ENCODE measurements around the gene FNDC3B. TPM values are rescaled to one million over a fixed set of nuclear protein-coding genes. Genes with fewer than 3 reads are reported as not detected.

The FNDC3B gene
- total RNA-seq, 1 donor from 2014 or later = 24.7 TPM

DNA sequence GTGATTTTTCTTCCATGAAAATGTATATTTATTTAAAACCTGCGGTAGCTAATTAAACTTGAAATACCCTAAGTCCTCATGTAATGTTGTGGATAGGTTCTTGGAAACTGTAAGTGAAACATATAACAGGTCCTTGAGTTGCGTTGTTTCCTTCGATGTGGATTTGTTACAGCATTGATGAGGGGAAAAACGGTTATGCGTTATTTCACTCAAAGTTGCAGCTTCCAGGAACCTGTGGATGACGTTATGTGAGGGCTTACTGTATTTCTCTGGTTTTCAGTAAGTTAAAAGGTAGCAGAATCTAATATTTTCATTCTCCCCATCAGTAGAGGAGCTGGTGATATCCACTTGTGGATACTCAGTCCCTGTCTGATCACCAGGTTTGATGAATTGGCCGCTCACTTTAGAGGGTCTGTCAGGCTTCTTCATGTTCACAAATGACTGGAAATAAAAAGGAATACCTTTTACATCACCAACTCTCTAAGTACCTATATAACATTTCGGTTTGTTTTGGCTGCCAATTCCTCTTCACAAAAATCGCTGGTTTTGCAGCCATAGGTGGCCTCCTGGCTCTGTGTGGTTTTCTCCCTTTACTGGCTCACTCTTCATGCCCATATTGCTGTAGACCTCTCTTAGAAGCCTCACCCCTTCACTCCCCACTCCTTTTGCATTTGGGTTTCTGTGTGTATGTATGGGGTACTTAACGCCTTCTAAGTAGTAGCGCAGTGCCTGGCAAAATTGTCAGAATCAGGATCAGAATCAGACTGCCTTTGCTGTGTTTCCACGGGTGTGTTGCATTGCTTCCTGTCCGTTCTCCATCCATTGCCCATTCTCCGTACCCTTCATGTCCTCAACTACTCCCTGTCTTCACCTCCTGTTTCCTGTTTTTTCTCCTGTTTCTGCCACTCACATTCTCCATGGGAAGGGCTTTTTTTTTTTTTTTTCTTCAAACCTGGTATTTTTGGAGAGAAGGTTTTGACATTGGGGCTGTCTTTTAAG is 112.6 kb downstream of the FNDC3B start:
- Mint-ChIP-seq H3K27me3 (ENCODE audit: low read depth) (no peaks in the 10 kb centered on the region), H3K4me1 (ENCODE audit: low read depth) (peaks cover 32% of the 10 kb centered on the region), H3K9me3 (no peaks in the 10 kb centered on the region), H3K36me3 (ENCODE audit: low read depth) (no peaks in the 10 kb centered on the region), H3K4me3 (ENCODE audit: low read depth) (no peak overlapping the region), H3K27ac (no peak overlapping the region)
- intact Hi-C loops (cut with micrococcal nuclease) = loop anchor here (2.0 kb wide), 1 partner anchor 13 kb away; no protein-coding TSS in a partner anchor
- no peak for DNase-seq (ENCODE audit: low spot score)

DNA sequence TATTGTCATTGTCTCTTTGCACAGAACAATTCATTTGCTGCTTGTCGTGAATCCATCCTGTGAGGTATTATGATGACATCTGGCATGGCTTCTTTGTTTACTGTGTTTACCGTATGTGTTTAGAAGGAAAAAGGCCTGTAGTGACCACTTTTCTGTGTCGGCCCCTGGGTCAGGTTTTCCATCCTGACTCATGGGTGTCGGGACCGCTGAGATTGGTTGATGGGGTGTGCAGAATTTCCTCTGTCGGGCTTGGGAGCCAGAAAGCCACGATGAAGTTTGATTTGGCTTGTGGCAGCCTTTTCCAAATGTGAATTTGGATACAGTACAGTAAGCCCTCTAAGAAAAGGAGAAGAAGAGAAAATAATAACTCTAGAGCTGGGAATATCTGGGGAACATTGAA is 113.5 kb downstream of the FNDC3B start:
- intact Hi-C loops (cut with micrococcal nuclease) = loop anchor here (2.0 kb wide), 1 partner anchor 14 kb away; no protein-coding TSS in a partner anchor
- peak overlapping the region; percentile 61 for H3K27ac Mint-ChIP-seq
- no peaks in the 10 kb centered on the region for H3K9me3 Mint-ChIP-seq

DNA sequence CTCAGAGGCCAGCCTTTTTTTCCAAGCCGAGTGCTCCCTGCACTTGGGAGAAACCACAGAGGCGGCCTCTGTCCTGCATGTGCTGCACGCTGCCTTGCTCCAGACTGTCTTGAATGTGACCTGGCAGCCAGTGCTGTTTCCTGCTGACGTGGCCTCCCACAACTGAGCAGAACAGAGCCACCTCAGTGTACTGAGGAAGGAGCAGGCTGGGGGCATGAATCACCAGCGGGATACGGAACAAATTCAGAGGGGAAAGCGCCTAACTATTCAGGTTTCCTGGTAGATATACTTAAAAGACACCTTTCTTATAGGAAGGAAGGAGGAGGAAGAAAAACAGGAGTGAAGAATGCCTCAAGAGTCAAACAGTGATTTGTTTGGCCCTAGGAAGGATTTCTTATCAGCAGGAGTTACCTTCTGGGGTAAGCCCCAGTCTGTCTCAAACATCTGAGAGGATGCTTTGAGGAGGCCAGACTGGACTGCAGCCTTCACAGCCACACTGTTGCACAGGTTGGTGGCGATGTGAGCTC is 114.0 kb downstream of the FNDC3B start:
- H3K27me3 Mint-ChIP-seq (ENCODE audit: low read depth) = no peaks in the 10 kb centered on the region
- H3K4me1 Mint-ChIP-seq (ENCODE audit: low read depth) = peaks cover 25% of the 10 kb centered on the region
- no peaks in the 10 kb centered on the region for H3K36me3 Mint-ChIP-seq (ENCODE audit: low read depth)
- no peaks in the 10 kb centered on the region for H3K9me3 Mint-ChIP-seq
- no peak overlapping the region for H3K4me3 Mint-ChIP-seq (ENCODE audit: low read depth)
- intact Hi-C loops (cut with micrococcal nuclease) = loop anchor here (2.0 kb wide), 1 partner anchor 15 kb away; no protein-coding TSS in a partner anchor
- no peak for DNase-seq (ENCODE audit: low spot score)
- H3K27ac Mint-ChIP-seq = peak overlapping the region; percentile 61

More for the DNA sequence above, 113.5 kb downstream of the FNDC3B start:
- Mint-ChIP-seq H3K4me3 (ENCODE audit: low read depth) (no peak overlapping the region), H3K27me3 (ENCODE audit: low read depth) (no peaks in the 10 kb centered on the region), H3K4me1 (ENCODE audit: low read depth) (peaks cover 28% of the 10 kb centered on the region), H3K36me3 (ENCODE audit: low read depth) (no peaks in the 10 kb centered on the region)
- DNase-seq (ENCODE audit: low spot score) = no peak

DNA sequence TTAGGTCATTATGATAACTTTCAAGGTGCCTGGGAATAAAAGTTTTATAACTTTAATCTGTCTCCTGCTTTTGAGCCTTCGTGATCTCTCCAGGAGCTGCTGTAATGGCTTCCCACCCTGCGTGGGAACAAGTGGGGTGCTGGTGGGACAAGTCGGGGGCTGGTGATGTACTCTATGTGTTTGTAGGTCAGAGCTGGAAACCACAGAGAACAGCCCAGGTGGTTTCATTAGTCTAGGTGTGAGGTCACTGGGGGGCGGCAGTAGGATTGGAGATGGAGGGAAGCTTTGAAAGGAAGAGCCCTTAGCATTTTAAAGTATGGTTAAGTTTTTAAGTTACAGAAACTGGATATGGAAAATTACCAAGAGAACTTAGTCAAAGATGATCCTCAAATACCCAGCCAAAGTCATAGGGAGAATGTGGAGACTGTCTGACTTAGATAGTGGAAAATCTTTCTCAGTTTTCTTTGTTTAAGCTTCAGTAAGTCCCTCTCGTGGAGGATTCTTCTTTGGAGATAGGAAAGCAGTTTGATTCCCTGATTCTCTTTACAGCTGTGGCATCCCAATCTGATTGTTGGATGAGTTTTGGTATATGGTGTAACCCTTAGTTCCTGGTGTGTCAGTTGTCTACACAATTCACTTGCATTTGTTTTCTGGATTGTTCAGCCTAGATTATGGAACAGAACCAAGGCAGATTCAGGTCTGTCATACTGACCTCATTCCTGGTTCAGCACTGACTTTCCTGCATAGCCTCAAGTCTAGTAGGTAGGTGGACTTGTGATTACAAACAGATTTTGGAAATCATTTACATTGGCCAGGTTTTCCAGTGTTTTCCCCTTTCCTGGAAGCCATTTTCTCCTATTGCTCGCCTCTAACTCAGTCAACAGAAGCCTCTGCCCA is 115.6 kb downstream of the FNDC3B start:
- Mint-ChIP-seq H3K27ac (no peak overlapping the region), H3K36me3 (ENCODE audit: low read depth) (no peaks in the 10 kb centered on the region), H3K27me3 (ENCODE audit: low read depth) (no peaks in the 10 kb centered on the region), H3K4me3 (ENCODE audit: low read depth) (no peak overlapping the region), H3K9me3 (no peaks in the 10 kb centered on the region), H3K4me1 (ENCODE audit: low read depth) (peaks cover 19% of the 10 kb centered on the region)
- no peak for DNase-seq (ENCODE audit: low spot score)
- intact Hi-C loops (cut with micrococcal nuclease) = no loop called here

DNA sequence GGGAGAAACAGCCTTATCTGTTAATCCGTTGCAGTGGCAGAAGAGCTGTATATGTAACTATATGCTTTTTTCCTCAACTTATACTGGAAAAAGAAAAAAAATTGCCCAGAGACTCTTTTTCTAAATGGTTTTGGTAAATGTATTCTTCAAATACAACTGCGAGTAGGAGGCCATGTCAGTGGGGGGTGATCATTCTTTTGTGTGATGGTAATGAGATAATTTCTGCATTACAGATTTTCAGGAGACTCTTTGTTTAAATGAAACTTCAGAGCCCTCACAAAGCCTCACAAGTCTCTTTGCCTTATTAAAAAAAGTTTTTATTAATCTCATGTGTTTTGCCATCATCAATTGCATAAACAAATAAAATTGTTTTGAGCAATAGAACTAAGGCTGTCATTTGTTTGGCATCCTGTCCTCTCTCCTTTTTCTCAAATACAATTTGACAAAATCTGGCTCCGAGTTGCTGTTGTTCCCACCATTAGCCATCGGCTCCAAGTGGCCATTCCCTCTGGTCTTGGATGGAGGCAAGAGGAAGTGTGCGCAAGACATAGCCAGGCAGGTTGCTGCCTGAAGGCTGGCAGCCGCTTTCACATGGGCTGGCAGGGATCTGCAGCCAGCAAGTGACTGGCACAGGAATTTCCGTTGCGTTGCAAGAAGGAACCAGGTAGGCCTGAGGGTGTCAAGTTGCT is 116.7 kb downstream of the FNDC3B start:
- Mint-ChIP-seq H3K27ac (no peak overlapping the region), H3K4me3 (ENCODE audit: low read depth) (no peak overlapping the region), H3K27me3 (ENCODE audit: low read depth) (no peaks in the 10 kb centered on the region), H3K36me3 (ENCODE audit: low read depth) (no peaks in the 10 kb centered on the region), H3K9me3 (no peaks in the 10 kb centered on the region), H3K4me1 (ENCODE audit: low read depth) (peaks cover 22% of the 10 kb centered on the region)
- DNase-seq (ENCODE audit: low spot score) = no peak
- intact Hi-C loops (cut with micrococcal nuclease) = no loop called here

DNA sequence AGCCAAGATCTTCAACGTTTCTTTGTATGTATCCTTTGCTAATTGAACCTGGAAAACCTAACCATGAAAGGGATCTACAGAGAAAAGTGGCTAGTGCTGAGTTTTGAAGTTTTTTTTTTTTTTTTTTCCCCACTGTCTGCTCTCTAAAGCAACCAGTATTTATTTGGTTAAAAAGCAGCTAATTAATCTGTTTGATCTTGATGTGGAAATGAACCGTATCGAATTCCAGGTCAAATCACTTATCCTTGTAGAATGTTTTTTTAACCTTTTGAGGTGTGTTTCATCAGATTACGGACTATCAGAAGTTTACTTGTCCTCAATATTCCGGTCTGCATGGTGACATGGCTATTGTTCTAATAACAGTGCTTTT is 117.2 kb downstream of the FNDC3B start:
- no peak overlapping the region for H3K27ac Mint-ChIP-seq
- intact Hi-C loops (cut with micrococcal nuclease) = no loop called here
- H3K36me3 Mint-ChIP-seq (ENCODE audit: low read depth) = no peaks in the 10 kb centered on the region
- no peak for DNase-seq (ENCODE audit: low spot score)
- no peaks in the 10 kb centered on the region for H3K27me3 Mint-ChIP-seq (ENCODE audit: low read depth)
- peaks cover 22% of the 10 kb centered on the region for H3K4me1 Mint-ChIP-seq (ENCODE audit: low read depth)
- no peak overlapping the region for H3K4me3 Mint-ChIP-seq (ENCODE audit: low read depth)
- no peaks in the 10 kb centered on the region for H3K9me3 Mint-ChIP-seq

DNA sequence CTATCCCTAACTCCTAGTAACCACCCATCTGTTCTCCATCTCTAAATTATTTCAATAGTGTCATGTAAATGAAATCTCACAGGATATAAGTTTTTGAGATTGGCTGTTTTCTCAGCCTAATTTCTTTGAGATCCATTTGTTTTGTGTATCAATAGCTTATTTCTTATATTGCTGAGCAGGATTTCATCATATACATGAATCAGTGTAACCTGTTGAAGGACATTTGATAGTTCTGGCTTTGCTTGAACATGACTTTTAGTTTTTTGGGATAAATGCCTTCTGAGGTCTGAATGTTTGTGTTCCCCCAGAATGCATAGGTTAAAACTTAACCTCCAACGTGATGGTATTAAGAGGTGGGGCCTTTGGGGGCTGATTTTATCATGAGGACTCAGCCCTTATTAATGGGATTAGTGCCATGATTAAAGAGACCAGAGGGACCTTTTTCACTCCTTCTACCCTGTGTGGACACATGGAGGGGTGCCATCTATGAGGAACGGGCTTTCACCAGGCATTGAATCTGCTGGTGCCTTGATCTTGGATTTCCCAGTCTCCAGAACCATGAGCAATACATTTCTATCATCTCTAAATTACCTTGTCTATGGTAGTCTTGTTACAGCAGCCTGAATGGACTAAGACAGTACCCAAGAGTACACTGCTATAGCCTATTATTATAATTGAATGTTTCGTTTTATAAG is 118.3 kb downstream of the FNDC3B start:
- Mint-ChIP-seq H3K27me3 (ENCODE audit: low read depth) (no peaks in the 10 kb centered on the region), H3K27ac (no peak overlapping the region), H3K9me3 (no peaks in the 10 kb centered on the region), H3K4me3 (ENCODE audit: low read depth) (no peak overlapping the region), H3K36me3 (ENCODE audit: low read depth) (no peaks in the 10 kb centered on the region), H3K4me1 (ENCODE audit: low read depth) (peaks cover 21% of the 10 kb centered on the region)
- no peak for DNase-seq (ENCODE audit: low spot score)
- intact Hi-C loops (cut with micrococcal nuclease) = no loop called here

DNA sequence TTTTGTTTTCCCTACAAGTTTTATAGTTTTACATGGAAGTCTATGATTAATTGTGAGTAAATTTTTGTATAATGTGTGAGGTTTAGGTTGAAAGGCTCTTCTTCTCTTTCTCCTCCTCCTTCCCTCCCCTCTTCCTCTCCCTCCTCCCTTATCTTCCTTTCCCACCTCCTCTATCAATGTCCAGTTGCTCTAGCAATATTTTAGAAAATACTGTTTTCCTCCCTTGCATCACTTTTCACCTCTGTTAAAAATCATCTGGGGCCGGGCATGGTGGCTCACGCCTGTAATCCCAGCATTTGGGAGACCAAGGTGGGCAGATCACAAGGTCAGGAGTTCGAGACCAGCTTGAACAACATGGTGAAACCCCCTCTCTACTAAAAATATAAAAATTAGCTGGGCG is 119.4 kb downstream of the FNDC3B start:
- H3K36me3 Mint-ChIP-seq (ENCODE audit: low read depth) = no peaks in the 10 kb centered on the region
- no peak for DNase-seq (ENCODE audit: low spot score)
- no peak overlapping the region for H3K4me3 Mint-ChIP-seq (ENCODE audit: low read depth)
- intact Hi-C loops (cut with micrococcal nuclease) = no loop called here
- H3K4me1 Mint-ChIP-seq (ENCODE audit: low read depth) = peaks cover 11% of the 10 kb centered on the region
- no peaks in the 10 kb centered on the region for H3K9me3 Mint-ChIP-seq
- H3K27me3 Mint-ChIP-seq (ENCODE audit: low read depth) = no peaks in the 10 kb centered on the region
- H3K27ac Mint-ChIP-seq = no peak overlapping the region

DNA sequence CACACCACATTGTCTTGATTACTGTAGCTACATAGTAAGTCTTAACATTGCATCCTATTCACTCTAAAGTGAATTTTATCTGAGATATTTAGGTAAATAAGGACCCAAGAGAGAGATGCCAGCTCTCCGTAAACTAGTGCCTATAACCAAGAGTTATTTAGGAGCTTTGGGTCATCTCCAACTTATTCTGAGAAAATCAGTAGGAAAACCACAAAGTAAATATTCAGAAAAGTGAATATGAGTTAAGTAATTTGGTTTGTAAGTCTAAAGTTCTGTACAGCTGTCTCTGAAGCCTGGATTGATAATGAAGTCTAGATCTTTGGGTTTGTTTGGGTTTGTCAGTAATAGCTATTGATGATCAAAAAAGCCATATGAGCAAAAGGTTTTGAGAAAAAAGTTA is 120.0 kb downstream of the FNDC3B start:
- Mint-ChIP-seq H3K36me3 (ENCODE audit: low read depth) (no peaks in the 10 kb centered on the region), H3K27me3 (ENCODE audit: low read depth) (no peaks in the 10 kb centered on the region), H3K9me3 (no peaks in the 10 kb centered on the region), H3K27ac (no peak overlapping the region), H3K4me3 (ENCODE audit: low read depth) (no peak overlapping the region), H3K4me1 (ENCODE audit: low read depth) (peaks cover 11% of the 10 kb centered on the region)
- DNase-seq (ENCODE audit: low spot score) = no peak
- intact Hi-C loops (cut with micrococcal nuclease) = no loop called here

DNA sequence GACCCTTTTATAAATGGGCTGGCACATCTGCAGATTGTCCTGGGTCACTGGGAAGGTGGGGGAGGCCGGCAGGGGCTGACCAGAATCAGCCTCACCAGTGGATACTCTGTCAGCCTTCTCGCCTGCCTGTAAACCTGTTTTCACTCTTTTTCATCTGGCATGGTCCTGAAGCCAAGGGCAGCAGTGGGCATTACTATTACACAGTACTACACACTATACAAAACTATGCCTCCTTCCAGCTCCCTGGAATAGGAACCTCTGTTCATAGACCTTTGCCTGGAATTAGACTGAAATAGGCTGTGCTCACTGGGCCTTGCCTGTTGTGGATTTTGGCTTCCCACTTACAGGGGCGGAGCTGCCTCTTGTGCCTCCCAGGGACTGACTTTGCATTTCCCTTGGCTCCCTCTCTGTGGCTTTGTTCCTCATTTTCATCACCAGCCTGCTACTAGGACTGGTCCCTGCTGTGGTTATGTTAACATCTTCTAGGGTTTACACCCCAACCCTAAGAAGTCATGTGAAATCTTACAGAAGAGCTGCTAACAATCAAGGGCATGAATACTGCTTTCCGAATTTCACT is 120.7 kb downstream of the FNDC3B start:
- peaks cover 7% of the 10 kb centered on the region for H3K4me1 Mint-ChIP-seq (ENCODE audit: low read depth)
- intact Hi-C loops (cut with micrococcal nuclease) = no loop called here
- H3K36me3 Mint-ChIP-seq (ENCODE audit: low read depth) = no peaks in the 10 kb centered on the region
- DNase-seq (ENCODE audit: low spot score) = no peak
- H3K27ac Mint-ChIP-seq = no peak overlapping the region
- no peaks in the 10 kb centered on the region for H3K27me3 Mint-ChIP-seq (ENCODE audit: low read depth)
- no peaks in the 10 kb centered on the region for H3K9me3 Mint-ChIP-seq
- H3K4me3 Mint-ChIP-seq (ENCODE audit: low read depth) = no peak overlapping the region

DNA sequence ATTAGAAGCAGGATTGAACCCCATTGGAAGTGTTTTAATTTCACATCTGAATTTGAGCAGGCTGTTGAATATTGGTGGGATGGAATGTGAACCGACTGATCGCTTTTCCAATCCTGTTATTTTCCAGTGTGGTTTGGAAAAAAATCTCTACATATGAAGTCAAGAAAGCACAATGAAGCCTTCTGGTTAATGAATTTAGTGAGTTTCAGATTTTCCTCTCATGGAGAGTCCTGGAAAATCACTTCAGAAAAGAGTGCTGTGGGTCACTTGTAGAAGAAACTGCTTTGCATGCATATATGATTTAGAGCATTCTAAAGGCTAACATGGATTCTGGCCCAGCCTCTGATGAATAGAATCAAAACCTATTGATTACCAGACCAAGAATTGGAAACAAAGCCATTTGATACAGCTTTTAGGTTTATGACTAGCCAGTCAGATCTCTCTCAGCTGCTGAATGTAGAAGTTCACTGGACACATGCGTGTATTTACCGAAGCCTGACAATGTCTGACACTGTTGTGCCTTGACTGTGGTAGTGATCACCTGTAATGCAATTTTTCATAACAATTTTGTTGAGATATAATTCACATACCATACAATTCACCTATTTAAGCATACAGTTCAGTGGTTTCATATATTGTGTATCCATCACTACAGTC is 121.9 kb downstream of the FNDC3B start:
- no peaks in the 10 kb centered on the region for H3K36me3 Mint-ChIP-seq (ENCODE audit: low read depth)
- intact Hi-C loops (cut with micrococcal nuclease) = no loop called here
- H3K4me1 Mint-ChIP-seq (ENCODE audit: low read depth) = peaks cover 5% of the 10 kb centered on the region

More for the DNA sequence above, 121.9 kb downstream of the FNDC3B start:
- no peak overlapping the region for H3K27ac Mint-ChIP-seq
- no peaks in the 10 kb centered on the region for H3K27me3 Mint-ChIP-seq (ENCODE audit: low read depth)
- no peak overlapping the region for H3K4me3 Mint-ChIP-seq (ENCODE audit: low read depth)
- DNase-seq (ENCODE audit: low spot score) = no peak
- H3K9me3 Mint-ChIP-seq = no peaks in the 10 kb centered on the region
